LNCAP (cell line): ENCODE data around the gene GUCY1A1.

ENCODE experiments used
- TF ChIP-seq, protein P1 (sequence below): fragments of 450-650 bp; IDR thresholded peaks from 2 replicates; pipeline ENCODE4 v1.5.1; 2017; ENCODE audit warnings: mild to moderate bottlenecking

The GUCY1A1 gene

GRCh38 chr4:155748039-155748438 is 81.4 kb downstream of the GUCY1A1 start:
- TF ChIP-seq, protein P1, sequence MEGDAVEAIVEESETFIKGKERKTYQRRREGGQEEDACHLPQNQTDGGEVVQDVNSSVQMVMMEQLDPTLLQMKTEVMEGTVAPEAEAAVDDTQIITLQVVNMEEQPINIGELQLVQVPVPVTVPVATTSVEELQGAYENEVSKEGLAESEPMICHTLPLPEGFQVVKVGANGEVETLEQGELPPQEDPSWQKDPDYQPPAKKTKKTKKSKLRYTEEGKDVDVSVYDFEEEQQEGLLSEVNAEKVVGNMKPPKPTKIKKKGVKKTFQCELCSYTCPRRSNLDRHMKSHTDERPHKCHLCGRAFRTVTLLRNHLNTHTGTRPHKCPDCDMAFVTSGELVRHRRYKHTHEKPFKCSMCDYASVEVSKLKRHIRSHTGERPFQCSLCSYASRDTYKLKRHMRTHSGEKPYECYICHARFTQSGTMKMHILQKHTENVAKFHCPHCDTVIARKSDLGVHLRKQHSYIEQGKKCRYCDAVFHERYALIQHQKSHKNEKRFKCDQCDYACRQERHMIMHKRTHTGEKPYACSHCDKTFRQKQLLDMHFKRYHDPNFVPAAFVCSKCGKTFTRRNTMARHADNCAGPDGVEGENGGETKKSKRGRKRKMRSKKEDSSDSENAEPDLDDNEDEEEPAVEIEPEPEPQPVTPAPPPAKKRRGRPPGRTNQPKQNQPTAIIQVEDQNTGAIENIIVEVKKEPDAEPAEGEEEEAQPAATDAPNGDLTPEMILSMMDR: no peak

GRCh38 chr4:155749041-155749440 is 82.4 kb downstream of the GUCY1A1 start:
- TF ChIP-seq, protein P1: no peak

DNA sequence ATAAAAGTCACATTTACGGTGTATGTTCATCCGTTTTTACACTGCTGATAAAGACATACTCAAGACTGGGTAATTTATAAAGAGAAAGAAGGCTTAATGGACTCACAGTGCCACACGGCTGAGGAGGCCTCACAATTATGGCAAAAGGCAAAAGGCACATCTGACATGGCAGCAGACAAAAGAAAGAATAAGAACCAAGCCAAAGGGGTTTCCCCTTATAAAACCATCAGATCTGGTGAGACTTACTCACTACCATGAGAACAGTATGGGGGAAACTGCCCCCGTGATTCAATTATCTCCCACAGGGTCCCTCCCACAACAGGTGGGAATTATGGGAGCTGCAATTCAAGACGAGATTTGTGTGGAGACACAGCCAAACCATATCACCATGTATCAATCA is 84.9 kb downstream of the GUCY1A1 start:
- TF ChIP-seq, protein P1: no peak

- TF ChIP-seq, protein P1: no peak
Observed at GRCh38 chr4:155757745-155758265, 91.2 kb downstream of the GUCY1A1 start.

GRCh38 chr4:155758481-155759371 is 92.1 kb downstream of the GUCY1A1 start, which contains the start of gene GUCY1B1:
Gene GUCY1B1 (plus strand): TSS chr4:155759021. CDS start chr4:155759141, 120 bp downstream.
- TF ChIP-seq, protein P1: no peak

DNA sequence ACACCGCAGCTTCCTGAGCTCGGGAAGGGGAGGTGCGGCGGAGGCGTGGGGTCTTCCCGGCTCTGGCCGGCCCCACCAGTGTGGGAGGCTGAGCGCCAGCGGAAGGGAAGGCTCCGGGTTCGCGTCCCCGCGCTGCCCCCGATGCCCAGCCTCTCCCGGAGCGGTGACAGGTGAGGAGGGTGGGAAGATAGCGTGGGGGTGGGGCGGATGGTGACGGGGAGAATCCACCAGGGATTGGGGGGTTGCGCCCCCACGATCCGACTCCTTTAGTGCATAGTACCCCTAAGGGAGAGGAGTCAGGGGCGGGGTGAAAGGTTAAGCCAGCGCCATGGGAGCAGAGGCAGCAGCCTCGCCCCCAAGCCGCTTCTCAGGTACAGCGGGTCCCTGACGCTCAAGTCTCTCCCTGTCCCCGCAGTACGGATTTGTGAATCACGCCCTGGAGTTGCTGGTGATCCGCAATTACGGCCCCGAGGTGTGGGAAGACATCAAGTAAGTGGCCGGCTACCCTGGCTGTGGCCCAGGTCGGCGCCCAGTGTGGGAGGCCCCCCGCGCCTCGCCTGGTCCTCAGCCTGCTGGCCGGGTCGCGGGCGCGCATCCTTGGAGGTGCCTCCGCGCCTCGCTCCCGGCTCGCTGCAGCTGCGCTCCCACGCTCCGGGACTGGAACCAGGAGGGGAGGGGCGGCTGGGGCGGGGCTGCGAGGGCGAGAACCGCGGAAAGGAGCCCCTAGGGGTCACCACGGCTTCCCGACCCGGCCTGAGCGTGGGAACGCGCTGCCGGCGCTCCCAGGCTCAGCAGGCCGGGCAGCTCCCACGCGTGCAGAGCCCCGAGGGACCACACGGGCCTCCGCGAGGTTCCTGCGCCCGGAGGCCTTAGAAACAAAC is 93.0 kb downstream of the GUCY1A1 start:
- TF ChIP-seq, protein P1: no peak

- TF ChIP-seq, protein P1: no peak
Observed at GRCh38 chr4:155761047-155761446, 94.4 kb downstream of the GUCY1A1 start.
